Left renal cortex interstitium (tissue), 4 donors: ENCODE data around the gene SYNGR2. TPM values are rescaled to one million over a fixed set of nuclear protein-coding genes. Genes with fewer than 3 reads are reported as not detected.

Source experiments
- DNase-seq, 4 donors: peaks; one replicate each; pipeline ENCODE4 v3.0.0-alpha.2; 2013; ENCODE audit warnings: low read depth in 4 of 4, low spot score in 2 of 4, missing footprints in 1 of 4
- polyA plus RNA-seq, 4 donors: library from polyadenylated mRNA; unstranded; fragments of 120-200 nt; gene quantifications; one replicate each; pipeline ENCODE4 v1.2.1, GENCODE V29; 2013; ENCODE audit not compliant: insufficient read length in 4 of 4

Gene SYNGR2
- polyA plus RNA-seq, 4 donors: 59.7 to 79.1 (median 68.8) TPM

DNA sequence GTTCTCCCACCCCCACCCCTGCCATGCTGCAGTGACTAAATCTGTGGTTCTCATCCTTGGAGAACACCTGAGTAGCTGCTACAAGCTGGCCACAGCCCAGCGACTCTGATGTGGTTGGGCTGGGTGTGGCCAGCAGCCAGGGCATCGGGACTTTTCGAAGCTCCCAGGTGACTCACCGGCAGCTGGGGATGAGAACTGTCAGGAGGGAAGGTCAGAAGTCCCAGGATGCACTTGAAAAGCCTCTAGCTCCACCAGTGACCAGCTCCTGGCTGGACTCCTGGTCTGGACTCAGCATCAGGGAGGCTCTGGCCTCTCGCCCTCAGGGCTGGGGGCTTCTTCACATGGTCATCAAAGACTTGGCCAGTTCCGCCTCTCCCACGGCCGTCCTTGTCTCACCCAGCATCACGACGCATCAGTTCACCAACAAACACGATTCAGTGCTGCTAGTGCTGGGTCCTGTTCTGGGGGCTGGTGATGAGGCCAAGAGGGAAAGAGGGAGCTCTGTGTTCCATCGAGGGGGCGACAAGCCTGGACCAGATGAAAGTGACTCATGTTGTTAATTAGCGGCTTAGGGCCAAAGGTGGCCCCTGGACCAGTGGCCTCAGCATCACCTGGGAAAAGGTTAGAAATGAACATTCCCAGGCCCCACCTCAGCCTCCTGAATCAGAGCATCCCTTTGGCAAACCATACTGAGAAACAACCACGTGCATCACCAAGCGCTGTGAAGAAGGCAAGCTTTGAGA is 26.1 kb upstream of the SYNGR2 start:
- no peak for DNase-seq

DNA sequence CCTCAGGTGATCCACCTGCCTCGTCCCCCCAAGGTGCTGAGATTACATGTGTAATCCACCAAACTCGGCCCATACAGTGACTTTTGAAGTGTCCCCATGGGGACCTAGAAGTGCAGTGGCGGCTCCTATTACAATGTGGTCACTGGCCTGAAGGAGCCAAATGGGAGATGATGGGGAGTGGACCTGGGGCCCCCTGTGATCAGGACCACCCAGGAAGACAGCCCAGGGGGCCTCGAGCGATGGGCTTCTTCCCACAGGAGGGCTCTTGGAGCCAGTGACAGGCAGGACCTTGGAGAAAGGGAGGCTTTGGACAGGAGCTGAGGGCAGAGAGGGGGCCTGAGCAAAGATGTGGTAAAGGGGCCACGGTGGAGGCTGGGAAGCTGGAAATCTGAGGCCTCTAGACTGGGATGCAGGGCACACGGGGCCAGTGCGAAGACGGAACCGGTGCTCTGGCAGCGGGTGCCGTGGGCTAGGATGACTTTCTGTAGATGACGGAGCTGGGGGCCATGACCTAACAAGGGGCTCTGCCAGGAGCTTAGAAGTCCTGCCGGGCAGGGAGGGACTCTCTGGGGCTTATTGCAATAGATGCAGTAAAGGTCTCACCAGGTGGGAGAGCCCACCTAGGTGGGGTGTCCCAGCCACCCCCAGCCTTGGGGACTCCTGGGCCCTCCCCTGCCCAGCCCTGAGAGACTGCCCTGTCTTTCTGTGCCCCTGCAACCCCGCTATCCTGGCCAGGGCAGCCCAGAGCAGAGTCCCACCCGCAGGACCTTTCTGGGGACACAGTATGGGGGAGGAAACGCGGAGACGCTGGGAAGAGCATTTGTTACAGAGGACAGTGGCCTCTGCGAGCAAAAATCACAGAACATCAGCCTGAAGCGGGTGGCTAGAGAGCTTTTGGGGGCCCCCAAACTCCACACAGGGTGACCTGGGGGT is 24.9 kb upstream of the SYNGR2 start:
- no peak for DNase-seq

DNA sequence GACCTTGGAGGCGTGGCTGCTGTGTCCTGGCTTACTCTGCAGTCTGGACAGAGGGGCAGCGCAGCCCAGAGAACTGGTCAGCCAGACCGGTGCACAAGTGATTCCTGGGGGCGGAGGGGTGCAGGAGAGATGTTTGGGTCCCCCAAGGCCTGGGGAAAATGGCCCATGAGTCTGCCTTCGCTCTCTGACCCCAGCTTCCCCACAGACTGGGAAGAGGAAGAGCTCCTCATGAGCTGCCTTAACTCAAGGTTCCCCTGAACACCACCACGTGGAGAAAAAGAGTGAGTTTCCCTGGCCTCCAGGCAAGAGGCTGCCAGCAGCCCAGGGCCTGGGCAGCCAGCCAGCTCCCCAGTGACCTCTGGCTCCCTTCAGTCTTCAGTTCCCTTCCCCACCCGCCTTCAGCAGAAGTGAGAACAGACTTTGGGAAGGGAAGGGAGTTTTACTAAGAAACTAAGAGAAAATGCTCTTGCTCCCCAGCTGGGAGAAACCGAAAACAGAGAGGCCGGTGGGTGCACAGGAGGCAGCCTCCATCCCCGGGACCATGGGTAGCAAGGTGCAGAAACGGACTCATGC is 24.1 kb upstream of the SYNGR2 start:
- DNase-seq: no peak

DNA sequence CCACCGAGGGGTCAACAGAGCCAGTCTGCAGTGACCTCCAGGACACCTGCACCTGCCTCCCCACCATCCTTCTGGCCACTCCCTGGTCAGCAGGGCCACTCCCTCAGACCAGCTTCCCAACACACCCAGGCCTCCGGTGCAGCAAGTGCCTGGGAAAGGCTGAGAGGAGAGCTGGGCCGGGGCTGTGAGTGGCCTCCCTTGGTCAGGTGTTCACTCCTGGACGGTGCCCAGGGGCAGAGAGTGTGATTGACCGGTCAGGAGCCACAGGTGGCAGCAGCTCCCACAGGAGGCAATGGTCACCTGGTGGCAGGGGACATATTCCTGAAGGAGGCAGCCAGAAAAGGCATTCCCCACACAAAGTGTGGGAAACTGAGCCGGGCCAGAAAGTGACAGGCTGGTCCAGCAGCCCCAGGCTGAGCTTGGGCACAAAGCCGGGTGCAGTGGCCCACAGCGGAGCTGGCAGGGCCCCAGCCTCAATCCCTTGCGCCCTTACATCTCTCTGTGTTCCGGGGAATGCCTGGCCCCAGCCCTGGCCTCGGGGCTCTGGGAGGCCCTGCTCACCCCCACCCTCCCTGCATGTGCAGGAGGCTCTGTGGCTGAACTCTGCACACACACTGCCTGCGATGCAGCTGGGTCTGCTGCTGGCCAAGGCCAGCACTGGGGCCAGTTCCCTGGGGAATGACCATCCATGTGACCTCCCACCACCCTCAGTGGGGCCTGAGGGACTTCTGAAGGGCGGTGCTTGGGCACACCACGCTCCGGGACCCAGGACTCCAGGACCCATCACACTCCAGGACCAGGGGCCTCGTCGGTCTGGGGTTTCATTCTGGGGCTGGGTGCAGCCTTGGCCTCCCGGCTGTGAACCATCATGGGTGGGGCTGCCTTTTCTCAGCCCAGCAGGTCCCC is 23.4 kb upstream of the SYNGR2 start:
- no peak for DNase-seq

- DNase-seq: no peak
Observed at GRCh38 chr17:78146471-78146869, 21.9 kb upstream of the SYNGR2 start.

GRCh38 chr17:78146881-78147280 is 21.5 kb upstream of the SYNGR2 start:
- DNase-seq: no peak

DNA sequence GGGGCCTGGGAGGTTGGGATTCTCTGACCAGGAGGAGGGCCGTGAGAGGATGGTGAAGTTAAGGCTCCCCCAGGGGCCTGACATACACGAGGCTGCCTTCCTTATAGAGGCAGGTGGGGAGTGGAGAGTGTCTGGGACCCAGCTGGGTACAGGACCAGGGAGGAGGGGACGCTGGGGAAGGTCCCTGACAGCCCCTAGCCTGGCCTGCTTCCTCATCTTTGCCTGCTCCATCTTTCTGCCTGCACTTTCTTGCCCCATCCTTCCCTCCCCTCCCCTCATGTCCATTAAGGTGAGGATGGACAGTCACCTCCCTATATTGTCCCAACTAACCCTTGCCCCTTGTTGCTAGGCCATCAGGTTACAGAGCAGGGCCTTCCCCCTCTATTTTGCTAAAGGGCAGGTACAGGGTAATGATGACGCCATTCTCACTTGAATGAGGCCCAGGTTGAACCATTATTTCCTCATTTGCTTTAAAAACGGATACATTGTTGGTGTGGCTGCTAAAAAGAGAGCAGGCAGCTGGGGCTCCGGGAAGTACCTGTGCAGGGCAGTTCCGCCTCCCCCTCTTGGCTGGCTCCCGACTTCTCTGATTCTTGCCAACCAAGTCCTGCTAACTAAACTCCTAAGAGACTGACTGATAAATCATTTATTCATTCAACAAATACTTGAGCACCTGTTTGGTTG is 20.9 kb upstream of the SYNGR2 start:
- no peak for DNase-seq

DNA sequence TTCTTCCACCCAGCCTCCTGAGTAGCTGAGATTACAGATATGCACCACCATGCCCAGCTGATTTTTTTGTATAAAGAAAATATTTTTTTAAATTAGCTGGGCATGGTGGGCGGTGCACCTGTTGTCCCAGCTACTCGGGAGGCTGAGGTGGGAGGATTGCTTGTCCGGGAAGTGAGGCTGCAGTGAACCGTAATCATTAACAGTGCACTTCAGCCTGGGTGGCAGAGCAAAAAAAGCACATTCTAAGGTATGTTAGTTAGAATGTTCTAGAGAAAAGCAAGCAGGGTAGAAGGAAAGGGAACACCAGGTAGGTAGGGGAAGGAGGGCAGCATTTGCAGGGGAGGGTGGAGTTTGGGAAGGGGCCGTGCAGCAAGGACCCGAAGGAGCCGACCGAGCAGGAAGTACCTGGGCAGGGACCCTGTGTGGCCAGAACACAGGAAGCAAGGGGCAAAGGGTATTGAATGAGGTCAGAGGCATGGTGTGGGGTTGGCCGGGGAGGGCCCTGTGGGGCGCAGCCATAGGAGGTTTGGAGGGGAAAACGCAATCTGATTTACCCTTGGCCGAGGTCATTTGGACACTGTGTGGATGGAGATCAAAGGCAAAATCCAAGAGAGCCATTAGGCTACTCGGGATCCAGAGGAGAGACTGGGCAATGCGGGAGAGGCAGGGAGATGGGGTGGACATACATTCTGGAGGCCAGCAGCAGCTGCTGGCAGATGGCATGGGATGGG is 19.9 kb upstream of the SYNGR2 start:
- DNase-seq: no peak

GRCh38 chr17:78151514-78152008 is 16.8 kb upstream of the SYNGR2 start:
- DNase-seq: no peak

- no peak for DNase-seq
Observed at GRCh38 chr17:78154903-78155811, 13.2 kb upstream of the SYNGR2 start.

GRCh38 chr17:78159575-78160158 is 8.7 kb upstream of the SYNGR2 start:
- DNase-seq: no peak

DNA sequence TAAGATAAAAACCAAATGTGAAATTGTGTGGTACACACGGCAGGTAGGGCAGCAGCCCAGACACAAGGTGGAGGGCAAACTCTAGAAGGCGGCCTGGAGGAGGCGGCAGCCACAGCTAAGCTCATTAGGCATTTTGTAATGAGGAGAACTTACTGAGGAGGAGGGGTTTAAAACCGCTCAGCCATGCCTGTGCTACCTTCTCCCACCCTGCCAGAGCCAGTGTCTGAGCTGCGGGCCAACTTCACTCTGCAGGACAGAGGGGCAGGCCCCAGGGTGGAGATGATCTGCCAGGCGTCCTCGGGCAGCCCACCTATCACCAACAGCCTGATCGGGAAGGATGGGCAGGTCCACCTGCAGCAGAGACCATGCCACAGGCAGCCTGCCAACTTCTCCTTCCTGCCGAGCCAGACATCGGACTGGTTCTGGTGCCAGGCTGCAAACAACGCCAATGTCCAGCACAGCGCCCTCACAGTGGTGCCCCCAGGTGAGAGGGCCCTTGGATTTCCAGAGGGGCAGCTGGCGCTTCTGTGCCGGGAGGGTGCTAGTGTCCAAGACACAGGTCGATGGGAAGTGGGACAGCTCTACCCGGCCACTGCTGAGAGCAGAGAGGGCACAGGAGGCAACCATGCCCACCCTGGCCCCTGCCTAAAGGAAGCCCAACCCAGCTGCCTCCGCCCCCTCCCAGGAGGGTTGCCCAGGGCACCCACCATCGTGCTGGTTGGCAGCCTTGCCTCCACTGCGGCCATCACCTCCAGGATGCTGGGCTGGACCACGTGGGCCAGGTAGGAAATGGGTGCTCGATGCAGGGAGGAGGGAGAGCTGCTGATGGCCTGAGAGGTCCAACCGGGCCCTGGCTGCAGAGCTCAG is 4.3 kb upstream of the SYNGR2 start:
- no peak for DNase-seq

DNA sequence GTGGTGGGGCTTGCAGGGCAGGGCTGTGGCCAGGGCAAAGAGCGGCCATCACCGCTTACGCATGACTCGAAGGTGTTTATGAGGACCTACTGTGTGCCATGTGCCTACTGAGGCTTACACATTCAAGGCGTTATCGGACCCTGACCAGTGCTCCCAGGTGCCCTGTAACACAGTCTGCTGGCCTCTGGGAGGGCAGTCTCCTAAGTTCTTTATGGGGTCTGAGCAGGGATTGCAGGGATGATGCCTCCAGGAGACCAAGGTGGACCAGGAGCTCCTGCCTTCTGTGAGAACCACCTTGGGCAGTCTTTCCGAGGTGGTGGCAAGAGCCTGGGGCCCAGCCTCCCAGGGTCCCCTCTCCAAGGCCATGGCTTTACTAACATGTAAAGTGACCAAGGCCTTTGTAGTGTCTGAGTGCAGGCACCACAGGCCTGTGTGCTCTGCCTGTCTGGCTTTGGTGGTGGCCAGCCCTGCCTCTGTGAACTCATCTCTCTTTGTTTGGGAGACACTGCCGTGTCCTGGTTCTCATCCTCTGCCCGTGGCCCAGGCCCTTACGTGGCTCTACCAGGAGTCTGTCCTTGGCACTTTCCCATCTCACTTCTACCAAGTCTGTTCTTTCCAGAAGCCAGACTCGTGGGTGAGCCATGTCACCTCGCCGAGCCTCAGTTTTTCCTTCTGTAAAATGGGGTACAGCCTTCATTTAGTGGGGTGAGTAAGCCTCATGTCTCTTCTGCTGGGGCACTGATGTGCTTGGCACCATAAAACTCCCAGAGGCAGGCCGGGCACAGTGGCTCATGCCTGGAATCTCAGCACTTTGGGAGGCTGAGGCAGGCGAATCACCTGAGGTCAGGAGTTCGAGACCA is 3.4 kb upstream of the SYNGR2 start:
- no peak for DNase-seq

DNA sequence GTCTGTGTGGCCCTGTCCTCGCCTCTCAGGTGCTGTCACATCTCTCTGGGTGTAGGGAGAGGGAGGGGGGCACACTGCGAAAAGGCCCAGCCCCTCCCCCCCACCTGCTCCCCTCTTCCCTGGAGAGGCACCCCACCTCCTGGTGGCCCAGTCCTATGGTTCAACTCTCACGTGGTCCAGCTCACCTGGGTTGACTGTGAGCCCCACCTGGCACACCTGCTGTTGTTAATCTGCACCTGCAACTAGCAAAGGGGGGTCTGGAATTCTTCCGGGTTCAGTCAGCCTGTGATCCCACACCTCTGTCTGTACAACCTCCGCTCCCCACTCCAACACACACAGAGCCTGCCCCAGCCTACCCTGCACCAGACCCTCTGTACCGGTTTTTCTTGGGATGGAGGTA is 2.0 kb upstream of the SYNGR2 start:
- DNase-seq: no peak

DNA sequence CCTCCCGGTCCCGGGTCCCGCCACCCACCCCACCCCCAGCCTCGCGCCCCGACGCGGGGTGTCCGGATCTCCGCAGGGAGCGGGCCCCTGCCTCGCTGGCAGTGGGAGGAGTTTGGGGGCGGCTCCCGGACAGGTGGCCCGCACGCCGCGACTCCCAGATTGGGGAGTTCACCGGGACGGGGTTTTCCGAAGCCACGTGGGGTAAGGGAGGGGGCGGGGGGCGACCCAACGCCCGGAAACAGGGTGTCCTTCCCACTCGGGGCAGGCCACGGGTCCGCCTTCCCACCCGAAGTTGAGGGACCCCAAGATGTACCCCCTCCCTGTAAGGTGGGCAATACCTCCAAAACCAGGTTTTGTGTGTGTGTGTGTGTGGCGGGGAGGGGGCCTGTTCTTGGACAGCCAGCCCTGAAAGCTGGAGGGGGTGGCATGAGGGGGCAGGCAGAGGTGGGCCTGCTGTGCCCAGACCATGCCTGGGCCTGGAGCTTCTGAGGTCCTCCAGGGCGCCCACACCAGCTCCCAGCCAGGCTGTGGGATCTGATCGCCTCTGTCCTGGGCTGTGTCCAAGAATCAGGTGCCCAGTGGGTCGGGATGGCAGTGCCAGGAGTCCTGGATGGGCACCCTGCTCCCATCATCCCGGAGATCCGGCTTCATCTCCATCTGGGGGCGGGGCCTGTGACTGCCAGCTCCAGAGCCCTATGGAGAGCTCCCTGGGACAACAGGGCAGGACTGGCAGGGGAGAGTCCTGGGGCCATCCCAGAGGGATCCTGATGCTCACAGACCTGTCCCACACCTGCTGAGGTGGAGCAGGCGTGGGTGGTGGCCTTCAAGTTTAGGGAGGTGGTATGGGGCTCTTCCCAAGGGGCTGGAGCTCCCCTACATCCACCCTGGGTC is 767 bp downstream of the SYNGR2 start:
- DNase-seq: no peak
